Nucleus accumbens (tissue), 56 donors: Measurements from ENCODE around the gene CD274.
"Not testable (repeated sequence)": the region's sequence is repeated elsewhere in the genome, so short reads cannot be mapped to it uniquely, and the experiment has no call there.

Experiments used
- DNase-seq, 56 donors: peaks; one replicate each; lab custom pipeline; 2025; lab: John Stamatoyannopoulos, UW

The CD274 gene

GRCh38 chr9:5437254-5438216, 12.8 kb upstream of the CD274 start, which contains the start of gene PLGRKT:
Gene PLGRKT, minus strand, starts transcription at chr9:5437925. Its CDS starts 5,948 bp downstream, at chr9:5431977.
- DNase-seq: peak; percentile 75 to 98 (median 94)

- peak in 1 of 56 donors; percentile 28 for DNase-seq
Measured at GRCh38 chr9:5438301-5439162, 11.8 kb upstream of the CD274 start.

- DNase-seq: no peak
Measured at GRCh38 chr9:5440426-5440825, 9.9 kb upstream of the CD274 start.

DNA sequence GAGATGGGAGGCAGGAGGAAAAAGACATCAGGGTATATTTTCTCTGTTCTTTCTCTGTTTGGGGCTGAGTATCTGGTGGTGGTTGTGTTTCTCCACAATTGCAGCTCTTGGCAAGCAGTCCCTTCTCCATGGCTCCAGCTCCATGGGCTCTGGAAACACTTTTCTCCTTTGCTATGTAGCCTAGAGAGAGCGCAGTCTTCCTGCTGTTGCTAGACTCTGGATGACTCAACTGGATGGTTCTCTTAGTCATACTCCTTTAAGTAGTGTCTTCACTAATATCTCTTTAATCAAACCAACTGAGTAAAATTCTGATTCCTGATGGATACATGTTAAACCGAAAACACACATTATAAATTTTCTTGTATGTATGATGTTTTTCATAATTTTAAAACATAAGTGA, 9.3 kb upstream of the CD274 start:
- DNase-seq: peak in 1 of 56 donors; percentile 12

GRCh38 chr9:5442400-5443011, 7.8 kb upstream of the CD274 start:
- peak in 19 of 56 donors; percentile 2 to 64 (median 19) for DNase-seq

GRCh38 chr9:5443850-5444249, 6.5 kb upstream of the CD274 start:
- no peak for DNase-seq

DNA sequence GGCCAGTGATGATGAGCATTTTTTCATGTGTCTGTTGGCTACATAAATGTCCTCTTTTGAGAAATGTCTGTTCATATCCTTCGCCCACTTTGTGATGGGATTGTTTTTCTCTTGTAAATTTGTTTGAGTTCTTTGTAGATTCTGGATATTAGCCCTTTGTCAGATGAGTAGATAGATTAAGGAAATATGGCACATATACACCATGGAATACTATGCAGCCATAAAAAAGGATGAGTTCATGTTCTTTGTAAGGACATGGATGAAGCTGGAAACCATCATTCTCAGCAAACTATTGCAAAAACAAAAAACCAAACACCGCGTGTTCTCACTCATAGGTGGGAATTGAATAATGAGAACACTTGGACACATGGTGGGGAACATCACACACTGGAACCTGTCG, 5.2 kb upstream of the CD274 start:
- DNase-seq: not testable (repeated sequence)

- no peak for DNase-seq
Measured at GRCh38 chr9:5445886-5446285, 4.5 kb upstream of the CD274 start.

DNA sequence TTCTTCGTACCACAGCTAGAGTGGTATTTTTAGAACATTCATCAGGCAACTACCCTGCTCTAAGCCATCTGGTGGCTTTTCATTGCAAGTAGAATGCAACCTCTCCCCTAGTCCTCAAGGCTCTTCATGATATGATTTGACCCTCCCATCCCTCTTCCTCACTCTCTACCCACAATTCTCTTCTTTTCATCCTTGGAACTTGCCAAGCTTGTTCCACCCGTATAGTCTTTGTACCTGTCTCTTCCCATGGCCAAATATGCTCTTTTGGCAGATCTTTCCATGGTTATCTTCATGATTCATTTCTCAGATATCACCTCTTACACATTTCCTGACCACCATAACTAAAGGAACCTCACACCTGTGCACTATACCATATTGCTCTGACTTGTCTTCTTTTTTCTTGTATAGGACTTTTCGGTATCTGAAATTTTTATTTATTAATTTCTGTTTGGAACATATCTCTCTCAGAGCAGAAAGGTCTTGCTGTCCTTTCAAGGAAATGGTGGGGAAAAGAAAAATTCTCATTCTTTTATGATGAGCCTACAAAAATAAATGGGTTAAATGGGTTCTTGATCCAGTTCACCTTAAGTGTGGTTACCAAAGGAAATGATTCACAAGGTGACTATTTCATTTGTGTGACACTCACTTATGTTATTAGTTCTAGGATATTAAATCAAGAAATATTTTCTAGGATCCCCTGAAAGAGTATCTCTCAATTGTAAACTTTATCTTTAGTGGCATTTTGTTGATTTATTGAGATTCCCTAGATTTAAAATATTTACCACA, 3.7 kb upstream of the CD274 start:
- no peak for DNase-seq

GRCh38 chr9:5447337-5447736, 3.0 kb upstream of the CD274 start:
- no peak for DNase-seq

DNA sequence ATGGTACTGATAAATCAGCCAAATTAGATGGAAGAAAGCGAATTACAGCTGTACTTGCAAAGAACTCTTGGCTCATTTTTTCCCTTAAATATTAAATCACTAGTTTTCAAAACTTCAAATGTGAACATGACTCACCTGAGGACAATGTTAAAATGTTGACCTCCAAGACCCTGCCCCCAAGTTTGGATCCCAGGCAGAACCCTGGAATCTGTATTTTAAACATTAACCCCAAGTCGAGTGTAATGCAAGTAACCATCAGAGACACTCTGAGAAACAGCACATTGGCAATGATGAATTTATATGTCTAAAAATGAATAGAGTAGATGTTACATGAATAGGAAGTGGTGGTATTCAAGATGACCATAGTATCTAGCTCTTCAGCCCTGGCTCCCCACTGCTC, 2.3 kb upstream of the CD274 start:
- DNase-seq: no peak

DNA sequence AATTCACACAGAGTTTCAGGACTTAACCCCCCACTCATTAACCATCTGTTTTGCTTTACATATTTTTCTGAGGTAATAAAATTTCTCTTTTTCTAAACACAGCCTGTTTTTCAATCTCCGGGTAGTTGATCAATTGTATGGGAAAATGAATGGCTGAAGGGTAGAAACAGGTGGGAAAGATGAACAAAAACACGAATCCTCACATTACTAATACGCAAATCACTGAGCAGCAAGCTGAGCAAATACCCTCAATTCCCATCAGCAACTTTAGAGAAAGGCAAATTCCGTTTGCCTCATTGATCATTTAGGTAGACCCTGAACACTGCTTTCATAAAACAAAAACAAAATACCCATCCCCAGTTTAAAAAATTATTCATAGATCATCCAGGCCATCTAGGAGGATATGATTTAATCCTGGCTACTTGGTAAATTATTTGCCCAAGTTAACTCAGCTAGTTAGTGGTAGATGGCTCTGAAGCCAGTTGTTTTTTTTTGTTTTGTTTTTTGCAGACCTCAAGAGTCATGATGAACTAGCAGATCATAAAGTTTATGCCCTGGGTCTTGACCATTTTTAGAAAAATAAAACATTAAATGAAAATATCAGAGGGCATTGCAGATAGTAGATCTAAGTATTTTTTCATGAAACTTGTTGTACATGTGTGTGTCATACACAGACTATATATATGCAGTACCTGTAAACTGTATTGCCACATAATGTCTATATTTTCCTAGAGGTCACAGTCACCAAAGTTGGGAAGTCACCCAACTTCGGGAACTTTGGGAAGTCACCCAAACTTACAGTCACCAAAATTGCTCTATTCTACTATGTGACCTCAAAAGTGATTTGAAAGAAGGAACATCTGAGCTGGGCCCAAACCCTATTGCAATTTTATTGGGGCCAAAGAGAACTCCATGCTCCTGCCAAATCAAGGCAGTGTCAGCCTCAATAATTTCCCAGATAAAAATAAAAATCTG, 1.6 kb upstream of the CD274 start:
- DNase-seq: no peak

GRCh38 chr9:5449521-5450358, 602 bp upstream of the CD274 start:
- no peak for DNase-seq

- no peak for DNase-seq
Measured at GRCh38 chr9:5452286-5452609, 1.9 kb downstream of the CD274 start.

DNA sequence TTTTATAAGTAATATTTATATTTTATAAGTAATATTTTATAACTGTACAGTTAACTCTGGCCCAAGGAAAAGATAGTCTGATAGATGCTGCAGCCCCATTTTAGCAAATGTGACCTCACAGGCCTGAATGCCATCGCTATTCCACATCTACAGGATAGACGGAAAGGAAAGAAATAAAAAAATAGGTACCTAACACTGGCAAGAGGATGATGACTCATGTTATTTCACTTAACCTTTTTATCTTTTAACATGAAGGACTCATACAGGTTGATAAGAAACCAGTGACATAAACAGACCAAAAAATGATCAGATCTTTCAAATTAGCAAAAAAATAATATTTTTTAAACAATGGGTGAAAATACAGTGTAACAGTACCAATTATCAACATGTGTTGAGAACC, 2.7 kb downstream of the CD274 start:
- no peak for DNase-seq

DNA sequence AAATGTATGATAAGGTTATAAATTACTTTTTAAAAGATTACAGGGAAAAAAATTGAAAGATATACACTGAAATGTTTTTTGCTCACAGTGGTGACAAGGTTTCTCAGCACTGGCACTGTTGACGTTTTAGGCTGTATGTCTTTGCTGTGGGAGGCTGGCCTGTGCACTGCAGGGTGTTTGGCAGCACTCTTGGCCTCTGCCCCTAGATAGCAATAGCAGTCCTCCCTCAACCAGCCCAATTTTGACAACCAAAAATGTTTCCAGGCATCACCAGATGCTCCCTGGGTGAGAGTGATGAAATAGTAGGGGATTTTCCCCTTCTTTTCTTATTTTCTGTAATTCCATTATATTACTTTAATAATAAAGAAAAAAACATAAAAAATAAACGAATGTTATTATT, 3.3 kb downstream of the CD274 start:
- DNase-seq: no peak

- DNase-seq: no peak
Measured at GRCh38 chr9:5455181-5455580, 4.8 kb downstream of the CD274 start.

DNA sequence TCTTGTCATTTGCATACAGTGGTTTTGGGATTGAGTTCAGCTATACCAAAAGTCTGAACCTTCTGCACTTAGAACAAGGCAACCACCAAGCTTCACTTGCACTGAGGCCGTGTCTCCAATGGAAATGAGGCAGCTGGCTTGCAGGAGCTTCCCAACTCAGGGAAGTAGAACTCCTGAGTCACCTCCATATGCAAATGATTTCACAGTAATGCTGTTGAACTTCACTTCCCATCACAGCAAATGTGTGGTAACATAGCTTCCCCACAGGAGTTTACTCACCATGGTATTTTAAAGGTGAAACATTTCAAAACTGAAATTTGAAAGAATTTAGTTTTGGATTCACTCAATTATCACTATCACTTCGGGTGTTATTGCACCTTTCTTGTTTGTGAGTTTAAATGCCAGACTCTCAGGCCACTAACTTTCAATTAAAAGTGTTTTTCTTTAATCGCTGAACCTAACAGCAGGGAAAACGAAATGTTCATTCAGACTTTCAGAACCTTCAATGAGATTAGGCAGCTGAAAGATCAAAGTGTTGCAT, 9.0 kb downstream of the CD274 start:
- DNase-seq: peak in 5 of 56 donors; percentile 7 to 35 (median 8)
